PFSK-1 (cell line): ENCODE results near the gene RAPGEF2.

Experiments used
- FOXP2 ChIP-seq: optimal IDR thresholded peaks from 2 replicates; pipeline ENCODE3; 2011; ENCODE audit warnings: borderline replicate concordance, control low read depth, inconsistent platforms; ENCODE audit not compliant: insufficient read depth; ENCODE audit errors: extremely low read length, extremely low read depth
- POLR2AphosphoS5 ChIP-seq: IDR thresholded peaks from 2 replicates; pipeline ENCODE4 v1.6.1; 2012; ENCODE audit warnings: low read depth, mild to moderate bottlenecking, control low read depth, low read length, moderate library complexity
- SIN3A ChIP-seq: IDR thresholded peaks from 2 replicates; pipeline ENCODE4 v1.6.1; 2012; ENCODE audit warnings: mild to moderate bottlenecking, low read length, moderate library complexity, borderline replicate concordance; ENCODE audit not compliant: insufficient read depth
- TAF1 ChIP-seq: IDR thresholded peaks from 2 replicates; pipeline ENCODE4 v1.6.1; 2012; ENCODE audit warnings: low read length, control low read depth, borderline replicate concordance; ENCODE audit not compliant: insufficient read depth
- TF ChIP-seq, protein P1 (sequence below), 2 experiments: IDR thresholded peaks; 2 replicates each; pipeline versions ENCODE4 v1.6.1 to v1.8.0; 2011 to 2012; ENCODE audit warnings: low read depth in 2 of 2, low read length in 2 of 2, control low read depth in 1 of 2, inconsistent platforms in 1 of 2, mild to moderate bottlenecking in 1 of 2, moderate library complexity in 1 of 2; ENCODE audit not compliant: insufficient read depth in 1 of 2

- TF ChIP-seq POLR2AphosphoS5 = no peak
- TF ChIP-seq SIN3A = no peak
- TF ChIP-seq TAF1 = no peak
- TF ChIP-seq, protein P1, sequence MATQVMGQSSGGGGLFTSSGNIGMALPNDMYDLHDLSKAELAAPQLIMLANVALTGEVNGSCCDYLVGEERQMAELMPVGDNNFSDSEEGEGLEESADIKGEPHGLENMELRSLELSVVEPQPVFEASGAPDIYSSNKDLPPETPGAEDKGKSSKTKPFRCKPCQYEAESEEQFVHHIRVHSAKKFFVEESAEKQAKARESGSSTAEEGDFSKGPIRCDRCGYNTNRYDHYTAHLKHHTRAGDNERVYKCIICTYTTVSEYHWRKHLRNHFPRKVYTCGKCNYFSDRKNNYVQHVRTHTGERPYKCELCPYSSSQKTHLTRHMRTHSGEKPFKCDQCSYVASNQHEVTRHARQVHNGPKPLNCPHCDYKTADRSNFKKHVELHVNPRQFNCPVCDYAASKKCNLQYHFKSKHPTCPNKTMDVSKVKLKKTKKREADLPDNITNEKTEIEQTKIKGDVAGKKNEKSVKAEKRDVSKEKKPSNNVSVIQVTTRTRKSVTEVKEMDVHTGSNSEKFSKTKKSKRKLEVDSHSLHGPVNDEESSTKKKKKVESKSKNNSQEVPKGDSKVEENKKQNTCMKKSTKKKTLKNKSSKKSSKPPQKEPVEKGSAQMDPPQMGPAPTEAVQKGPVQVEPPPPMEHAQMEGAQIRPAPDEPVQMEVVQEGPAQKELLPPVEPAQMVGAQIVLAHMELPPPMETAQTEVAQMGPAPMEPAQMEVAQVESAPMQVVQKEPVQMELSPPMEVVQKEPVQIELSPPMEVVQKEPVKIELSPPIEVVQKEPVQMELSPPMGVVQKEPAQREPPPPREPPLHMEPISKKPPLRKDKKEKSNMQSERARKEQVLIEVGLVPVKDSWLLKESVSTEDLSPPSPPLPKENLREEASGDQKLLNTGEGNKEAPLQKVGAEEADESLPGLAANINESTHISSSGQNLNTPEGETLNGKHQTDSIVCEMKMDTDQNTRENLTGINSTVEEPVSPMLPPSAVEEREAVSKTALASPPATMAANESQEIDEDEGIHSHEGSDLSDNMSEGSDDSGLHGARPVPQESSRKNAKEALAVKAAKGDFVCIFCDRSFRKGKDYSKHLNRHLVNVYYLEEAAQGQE (IDR thresholded peaks at IDR 0.05; ENCODE audit: insufficient read depth in 1 of 2, low read depth in 2 of 2, low read length in 2 of 2) = no peak
- no peak for TF ChIP-seq FOXP2
Observed at GRCh38 chr4:159097785-159098184, 5.1 kb upstream of the RAPGEF2 start.
